NB4 (cell line): ENCODE data around the gene NFIX.

Source experiments
- TF ChIP-seq, protein P1 (sequence below): IDR thresholded peaks from one replicate; pipeline ENCODE4 v1.5.1; 2012; ENCODE audit warnings: low read depth, low read length
- TF ChIP-seq, protein P2 (sequence below): IDR thresholded peaks from 2 replicates; pipeline ENCODE4 v1.6.1; 2011; ENCODE audit warnings: low read depth, low read length

DNA sequence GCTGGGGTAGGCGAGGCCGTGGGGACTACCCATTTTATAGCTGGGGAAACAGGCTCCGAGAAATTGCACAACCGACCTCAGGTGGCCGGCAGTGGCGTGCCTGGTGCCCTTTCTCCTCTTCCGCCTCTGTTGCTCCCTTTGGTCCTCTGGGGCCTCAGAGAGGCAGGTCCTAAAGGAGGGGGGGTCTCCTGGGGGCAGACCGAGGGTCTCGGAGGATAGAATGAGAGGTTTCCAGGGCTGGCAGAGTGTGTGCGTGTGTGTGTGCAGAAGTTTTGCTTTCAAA is 143.6 kb downstream of the NFIX start:
- TF ChIP-seq, protein P1, sequence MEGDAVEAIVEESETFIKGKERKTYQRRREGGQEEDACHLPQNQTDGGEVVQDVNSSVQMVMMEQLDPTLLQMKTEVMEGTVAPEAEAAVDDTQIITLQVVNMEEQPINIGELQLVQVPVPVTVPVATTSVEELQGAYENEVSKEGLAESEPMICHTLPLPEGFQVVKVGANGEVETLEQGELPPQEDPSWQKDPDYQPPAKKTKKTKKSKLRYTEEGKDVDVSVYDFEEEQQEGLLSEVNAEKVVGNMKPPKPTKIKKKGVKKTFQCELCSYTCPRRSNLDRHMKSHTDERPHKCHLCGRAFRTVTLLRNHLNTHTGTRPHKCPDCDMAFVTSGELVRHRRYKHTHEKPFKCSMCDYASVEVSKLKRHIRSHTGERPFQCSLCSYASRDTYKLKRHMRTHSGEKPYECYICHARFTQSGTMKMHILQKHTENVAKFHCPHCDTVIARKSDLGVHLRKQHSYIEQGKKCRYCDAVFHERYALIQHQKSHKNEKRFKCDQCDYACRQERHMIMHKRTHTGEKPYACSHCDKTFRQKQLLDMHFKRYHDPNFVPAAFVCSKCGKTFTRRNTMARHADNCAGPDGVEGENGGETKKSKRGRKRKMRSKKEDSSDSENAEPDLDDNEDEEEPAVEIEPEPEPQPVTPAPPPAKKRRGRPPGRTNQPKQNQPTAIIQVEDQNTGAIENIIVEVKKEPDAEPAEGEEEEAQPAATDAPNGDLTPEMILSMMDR = no peak
- TF ChIP-seq, protein P2, sequence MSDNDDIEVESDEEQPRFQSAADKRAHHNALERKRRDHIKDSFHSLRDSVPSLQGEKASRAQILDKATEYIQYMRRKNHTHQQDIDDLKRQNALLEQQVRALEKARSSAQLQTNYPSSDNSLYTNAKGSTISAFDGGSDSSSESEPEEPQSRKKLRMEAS = peak; percentile 53
